Natural killer cell (primary cell): ENCODE measurements around the gene ZNRF3. TPM values are rescaled to one million over a fixed set of nuclear protein-coding genes. Genes with fewer than 3 reads are reported as not detected.

Source experiments
- ATAC-seq, 3 donors: fragments of 150-1000 bp in 2 of 3; fragments of 200-7000 bp in 1 of 3; cut with Tn5 transposase; 1 replicate in 1 of 3; 2 replicates in 2 of 3; pipeline ENCODE4 v1.10.0; 2021; ENCODE audit warnings: mild to moderate bottlenecking in 2 of 3, moderate library complexity in 2 of 3
- DNase-seq, 2 donors: peaks; one replicate each; pipeline versions ENCODE4 v3.0.0 to v3.0.0-alpha.2; 2013 to 2021; ENCODE audit warnings: mixed read lengths in 1 of 2
- H3K27ac ChIP-seq: one replicate; pipeline ENCODE4 v1.5.1; 2013; ENCODE audit warnings: mild to moderate bottlenecking, low read length
- H3K27me3 ChIP-seq: one replicate; pipeline ENCODE4 v1.6.1; 2013; ENCODE audit warnings: low read length; ENCODE audit not compliant: control insufficient read depth, insufficient read depth
- H3K36me3 ChIP-seq: one replicate; pipeline ENCODE4 v1.6.1; 2013; ENCODE audit warnings: low read length; ENCODE audit not compliant: control insufficient read depth, insufficient read depth
- H3K4me1 ChIP-seq: one replicate; pipeline ENCODE4 v1.6.1; 2013; ENCODE audit warnings: low read length; ENCODE audit not compliant: control insufficient read depth, insufficient read depth
- H3K4me3 ChIP-seq: one replicate; pipeline ENCODE4 v1.5.1; 2013; ENCODE audit warnings: low read length
- H3K9me3 ChIP-seq: one replicate; pipeline ENCODE4 v1.6.1; 2013; ENCODE audit warnings: low read length; ENCODE audit not compliant: control insufficient read depth, insufficient read depth
- H3K27ac Mint-ChIP-seq, 2 donors: one replicate each; pipeline ENCODE4 v1.8.0; 2022; ENCODE audit warnings: mild to moderate bottlenecking in 2 of 2, mixed read lengths in 2 of 2, moderate library complexity in 1 of 2
- H3K27me3 Mint-ChIP-seq, 2 donors: one replicate each; pipeline ENCODE4 v1.8.0; 2022; ENCODE audit warnings: low read depth in 2 of 2, mixed read lengths in 2 of 2
- H3K36me3 Mint-ChIP-seq: one replicate; pipeline ENCODE4 v1.8.0; 2022; ENCODE audit warnings: mixed read lengths
- H3K4me1 Mint-ChIP-seq, 2 donors: one replicate each; pipeline ENCODE4 v1.8.0; 2022; ENCODE audit warnings: mixed read lengths in 2 of 2
- H3K4me3 Mint-ChIP-seq: one replicate; pipeline ENCODE4 v1.8.0; 2022; ENCODE audit warnings: mild to moderate bottlenecking, moderate library complexity, mixed read lengths
- H3K9me3 Mint-ChIP-seq, 2 donors: one replicate each; pipeline ENCODE4 v1.8.0; 2022; ENCODE audit warnings: mixed read lengths in 2 of 2
- CTCF ChIP-seq: fragments of 200-600 bp; IDR thresholded peaks from one replicate; pipeline ENCODE4 v1.8.0; 2022; ENCODE audit warnings: antibody characterized with exemption
- WGBS: methylation state at CpG from one replicate; pipeline ENCODE4 v1.1.7; 2013; ENCODE audit warnings: missing lambda C conversion rate; ENCODE audit not compliant: insufficient coverage; 5-methylcytosine and 5-hydroxymethylcytosine counted together
- intact Hi-C: fragments of 100-400 bp; cut with micrococcal nuclease; formaldehyde crosslinking; loops from one replicate; pipeline ENCODE4 v1.14.2; 2022
- total RNA-seq, 4 donors: library from RNA; stranded (reverse); fragments of 120-200 nt in 1 of 4; gene quantifications; one replicate each; pipeline versions ENCODE4 v1.2.3 to v1.2.4, GENCODE V29; 2013 to 2022

ZNRF3 gene
- total RNA-seq, 3 donors from 2014 or later (not counting 1 experiment from before 2014, with no cell fraction given) = 0.23 to 0.34 (median 0.33) TPM

DNA sequence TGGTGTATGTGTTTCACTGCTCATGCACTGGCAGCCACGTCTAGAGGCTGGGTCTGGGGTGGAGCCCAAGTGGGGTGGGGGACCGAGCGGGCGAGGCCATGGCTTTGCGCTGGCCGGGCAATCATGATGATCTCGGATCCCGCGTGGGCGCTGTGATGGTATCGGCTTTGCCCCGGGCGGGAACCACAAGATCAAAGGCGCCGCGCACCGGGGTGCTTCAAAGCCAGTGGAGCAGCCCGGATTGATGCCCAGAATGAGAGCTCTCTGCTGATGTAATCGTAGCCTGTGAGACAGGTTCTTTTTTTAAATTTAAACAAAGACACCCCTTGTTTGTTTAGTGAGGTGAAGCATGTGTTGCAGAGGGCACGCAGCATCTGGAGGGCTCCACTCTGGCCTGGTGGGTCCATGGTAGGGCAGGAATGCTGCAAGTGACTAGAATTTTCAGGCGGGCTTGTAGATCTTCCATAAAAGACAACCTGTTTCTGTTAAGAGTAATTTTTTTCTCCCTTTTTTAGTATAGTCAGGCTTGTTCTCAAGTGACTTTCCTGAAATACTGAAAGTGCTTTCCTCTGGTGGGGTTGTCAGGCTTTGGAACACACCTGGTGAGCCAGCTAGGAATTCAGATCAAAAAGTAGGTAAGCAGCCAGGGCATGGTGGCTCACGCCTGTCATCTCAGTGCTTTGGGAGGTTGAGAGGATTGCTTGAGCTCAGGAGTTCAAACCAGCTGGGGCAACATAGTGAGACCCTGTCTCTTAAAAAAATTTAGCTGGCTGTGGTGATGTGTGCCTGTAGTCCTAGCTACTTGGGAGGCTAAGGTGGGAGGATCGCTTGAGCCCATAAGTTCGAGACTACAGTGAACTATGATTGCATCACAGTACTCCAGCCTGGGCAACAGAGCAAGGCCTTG lies 40.7 kb downstream of the ZNRF3 start:
- H3K27me3 Mint-ChIP-seq = peaks cover 53 to 69% of the 10 kb centered on the region in 2 donors
- no peaks in the 10 kb centered on the region for H3K4me1 ChIP-seq
- no peaks in the 10 kb centered on the region for H3K9me3 ChIP-seq
- H3K27me3 ChIP-seq = peaks cover 3% of the 10 kb centered on the region
- H3K27ac ChIP-seq = no peak overlapping the region
- no peaks in the 10 kb centered on the region for H3K36me3 ChIP-seq
- no peak overlapping the region for H3K4me3 Mint-ChIP-seq
- H3K27ac Mint-ChIP-seq = no peak overlapping the region
- no peaks in the 10 kb centered on the region for H3K9me3 Mint-ChIP-seq
- intact Hi-C loops = no loop called here
- WGBS = 82% methylated on average over 23 of the region's 24 CpGs
- H3K4me1 Mint-ChIP-seq = no peaks in the 10 kb centered on the region
- DNase-seq (no peak), ATAC-seq (no peak)
- H3K36me3 Mint-ChIP-seq = no peaks in the 10 kb centered on the region
- H3K4me3 ChIP-seq = no peak overlapping the region
- no peak for TF ChIP-seq CTCF

DNA sequence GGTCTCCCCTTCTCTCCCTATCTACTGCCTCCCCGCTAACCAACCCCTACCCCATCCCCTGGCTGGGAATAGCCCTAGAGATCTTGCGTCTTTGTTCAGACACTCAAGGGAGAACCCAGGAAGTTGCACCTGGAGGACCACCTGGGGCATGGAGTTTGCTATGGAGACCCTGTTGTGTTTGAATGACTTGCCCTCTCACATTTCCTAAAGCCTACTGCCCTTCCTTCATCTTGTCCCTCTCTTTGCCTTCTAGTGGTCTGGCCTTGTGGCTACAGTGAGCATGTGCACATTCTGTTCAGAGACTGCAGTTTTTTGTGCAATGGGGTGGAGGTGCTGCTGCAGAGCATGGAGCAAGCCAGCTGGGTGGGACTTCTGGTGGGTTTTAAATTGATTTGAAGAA lies 42.5 kb downstream of the ZNRF3 start:
- Histone ChIP-seq H3K27me3 (peaks cover 5% of the 10 kb centered on the region), H3K9me3 (no peaks in the 10 kb centered on the region), H3K4me1 (no peaks in the 10 kb centered on the region), H3K36me3 (no peaks in the 10 kb centered on the region), H3K27ac (no peak overlapping the region), H3K4me3 (no peak overlapping the region)
- 100% methylated on average over 2 of the region's 2 CpGs for WGBS
- Mint-ChIP-seq H3K4me1 (no peaks in the 10 kb centered on the region), H3K9me3 (no peaks in the 10 kb centered on the region), H3K4me3 (no peak overlapping the region), H3K36me3 (no peaks in the 10 kb centered on the region), H3K27ac (no peak overlapping the region), H3K27me3 (peaks cover 52 to 77% of the 10 kb centered on the region in 2 donors)
- DNase-seq = no peak
- TF ChIP-seq CTCF = no peak
- no peak for ATAC-seq
- intact Hi-C loops = no loop called here

DNA sequence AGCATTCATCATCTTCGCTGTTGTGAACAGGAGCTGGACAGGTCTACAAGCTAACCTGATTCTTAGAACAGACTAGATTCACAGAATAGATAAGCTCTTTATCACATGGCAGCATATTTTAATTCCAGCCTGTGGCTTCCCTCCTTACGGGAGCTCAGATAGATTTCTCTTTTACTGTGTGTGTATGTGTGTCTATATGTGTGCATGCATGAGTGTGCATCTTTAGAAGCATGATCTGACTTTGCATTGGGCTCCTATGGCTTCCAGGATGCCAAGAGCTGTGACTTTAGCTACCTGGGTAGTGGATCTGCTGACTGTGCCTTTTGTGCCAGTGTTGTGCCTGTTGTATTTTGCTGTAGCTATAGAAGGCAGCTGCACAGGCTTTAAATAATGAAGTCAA lies 44.3 kb downstream of the ZNRF3 start:
- Histone ChIP-seq H3K27me3 (peaks cover 8% of the 10 kb centered on the region), H3K4me1 (no peaks in the 10 kb centered on the region), H3K9me3 (no peaks in the 10 kb centered on the region), H3K36me3 (no peaks in the 10 kb centered on the region), H3K27ac (no peak overlapping the region), H3K4me3 (no peak overlapping the region)
- H3K27ac Mint-ChIP-seq = no peak overlapping the region
- intact Hi-C loops = no loop called here
- H3K27me3 Mint-ChIP-seq = peaks cover 57 to 79% of the 10 kb centered on the region in 2 donors
- no peak overlapping the region for H3K4me3 Mint-ChIP-seq
- ATAC-seq = no peak
- no peaks in the 10 kb centered on the region for H3K4me1 Mint-ChIP-seq
- no peak for DNase-seq
- H3K9me3 Mint-ChIP-seq = no peaks in the 10 kb centered on the region
- 71% methylated on average over 2 of the region's 2 CpGs for WGBS
- TF ChIP-seq CTCF = no peak
- no peaks in the 10 kb centered on the region for H3K36me3 Mint-ChIP-seq
